Bronchial epithelial cell (primary cell): ENCODE results near the gene POLN. TPM values are rescaled to one million over a fixed set of nuclear protein-coding genes. Genes with fewer than 3 reads are reported as not detected.

Experiments used
- DNase-seq: peaks from one replicate; pipeline ENCODE4 v3.0.0-alpha.2; 2010; ENCODE audit warnings: low read depth
- FAIRE-seq: peaks from 2 replicates; lab custom pipeline; 2011; peaks lifted over from hg19 to GRCh38; lab: Jason Lieb, UNC
- H3K27me3 ChIP-seq: 2 replicates; pipeline ENCODE4 v1.5.1; 2011; ENCODE audit warnings: low read length; ENCODE audit not compliant: control insufficient read depth, insufficient read depth
- H3K36me3 ChIP-seq: 2 replicates; pipeline ENCODE4 v1.5.1; 2011; ENCODE audit warnings: low read length; ENCODE audit not compliant: control insufficient read depth, insufficient read depth
- H3K4me3 ChIP-seq: 2 replicates; pipeline ENCODE4 v1.5.1; 2011; ENCODE audit warnings: mild to moderate bottlenecking, low read depth, low read length, control low read depth
- CTCF ChIP-seq: IDR thresholded peaks from 2 replicates; pipeline ENCODE4 v1.5.1; 2011; ENCODE audit warnings: mild to moderate bottlenecking, moderate library complexity, low read length, control low read depth, inconsistent platforms; ENCODE audit not compliant: insufficient read depth, severe bottlenecking
- total RNA-seq: library from RNA; depleted of rRNA; stranded (reverse); fragments of >200 nt; gene quantifications from 2 replicates; pipeline ENCODE4 v1.2.1, GENCODE V29; 2014

Gene POLN
- total RNA-seq, 1 donor from 2014 or later = 1.6 TPM

DNA sequence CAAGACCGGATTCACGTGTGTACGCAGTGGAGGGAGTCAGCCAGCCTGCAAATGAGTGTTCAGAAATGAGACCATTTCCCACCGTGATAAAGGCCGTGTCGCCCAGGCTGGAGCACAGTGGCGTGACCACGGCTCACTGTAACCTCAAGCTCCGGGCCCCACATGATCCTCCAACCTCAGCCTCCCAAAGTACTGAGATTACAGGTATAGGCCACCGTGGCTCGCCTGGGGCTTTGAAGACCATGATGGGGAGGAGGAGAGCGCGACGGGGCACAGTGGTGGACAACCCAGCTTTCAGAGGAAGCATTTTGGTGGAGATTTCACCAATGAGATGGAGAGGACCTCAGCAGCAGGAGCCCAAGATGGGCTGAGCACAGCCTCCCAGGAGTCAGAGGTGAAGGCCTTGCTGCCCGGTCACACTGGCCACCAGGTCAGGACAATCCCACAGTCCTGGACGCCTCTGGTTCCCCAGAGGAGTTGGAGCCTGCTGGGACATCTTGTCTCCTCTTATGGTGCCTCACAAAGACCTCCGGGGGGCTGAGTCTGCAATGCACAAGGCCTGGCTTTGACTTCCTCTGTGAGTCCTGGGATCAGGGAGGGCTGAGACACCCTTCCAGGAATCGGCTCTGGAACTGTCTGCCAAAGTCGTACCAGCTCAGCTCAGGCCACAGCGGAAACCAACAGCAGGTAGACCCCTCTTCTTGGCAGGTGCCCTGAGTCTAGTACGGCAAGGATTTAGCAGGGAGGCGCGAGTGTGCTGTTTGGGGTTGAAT lies 42.4 kb upstream of the POLN start:
- DNase-seq = no peak
- no peaks in the 10 kb centered on the region for H3K36me3 ChIP-seq
- FAIRE-seq = no peak
- no peak for TF ChIP-seq CTCF
- peaks cover 2% of the 10 kb centered on the region for H3K27me3 ChIP-seq
- H3K4me3 ChIP-seq = no peak overlapping the region

DNA sequence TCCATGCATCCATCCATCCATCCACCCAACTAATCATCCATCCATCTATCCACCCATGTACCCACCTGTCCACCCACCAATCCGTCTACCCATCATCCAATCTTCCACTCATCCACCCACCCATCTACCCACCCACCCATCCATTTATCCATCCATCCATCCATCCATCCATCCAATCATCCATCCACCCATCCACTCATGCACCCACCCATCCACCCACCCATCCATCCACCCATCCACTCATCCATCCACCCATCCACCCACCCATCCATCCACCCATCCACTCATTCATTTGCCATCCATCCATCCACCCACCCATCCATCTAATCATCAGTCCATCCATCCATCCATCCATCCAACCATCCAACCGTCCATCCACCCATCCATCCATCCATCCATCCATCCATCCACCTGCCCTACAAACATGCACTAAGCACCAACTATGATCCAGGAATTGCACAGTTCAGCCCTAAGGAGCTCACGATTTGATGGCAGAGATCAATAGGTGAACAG lies 41.3 kb upstream of the POLN start:
- TF ChIP-seq CTCF = no peak
- peaks cover 2% of the 10 kb centered on the region for H3K27me3 ChIP-seq
- no peaks in the 10 kb centered on the region for H3K36me3 ChIP-seq
- no peak overlapping the region for H3K4me3 ChIP-seq
- no peak for DNase-seq
- peak; percentile 84 for FAIRE-seq

DNA sequence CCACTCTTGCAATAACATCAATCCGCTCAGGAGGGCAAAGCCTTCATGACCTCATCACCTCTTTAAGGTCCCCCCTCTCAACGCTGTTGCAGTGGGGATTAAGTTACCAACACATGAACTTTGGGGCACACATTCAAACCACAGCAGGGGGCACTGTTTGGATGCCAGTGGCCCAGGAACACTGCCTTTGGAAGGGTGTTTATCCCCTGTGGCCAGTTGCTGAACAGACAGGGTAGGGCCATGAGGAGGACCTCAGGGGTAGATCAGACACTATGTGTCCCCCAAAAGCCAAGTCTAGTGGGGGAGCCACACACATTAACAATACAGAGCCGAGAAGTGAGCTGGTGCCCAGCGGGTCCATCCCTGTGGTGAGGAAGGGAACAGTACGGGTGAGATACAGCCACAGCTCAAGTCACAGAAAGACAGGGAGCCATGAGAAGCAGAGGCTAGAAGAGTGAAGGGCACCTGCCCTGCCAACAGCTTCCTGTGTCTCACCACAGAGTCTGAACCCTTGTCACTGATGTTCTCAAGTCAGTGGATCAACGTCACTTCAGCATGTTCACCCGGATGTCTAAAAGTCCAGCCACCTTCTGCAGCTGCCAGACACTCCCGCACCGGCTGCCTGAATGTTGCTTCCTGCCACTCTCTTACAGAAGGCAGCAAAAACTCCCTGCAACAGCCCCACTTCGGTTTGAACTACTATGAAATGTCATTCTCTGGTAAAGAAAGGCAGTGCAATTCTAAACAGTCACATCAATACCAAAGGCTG lies 39.8 kb upstream of the POLN start:
- Histone ChIP-seq H3K4me3 (no peak overlapping the region), H3K27me3 (peaks cover 2% of the 10 kb centered on the region), H3K36me3 (no peaks in the 10 kb centered on the region)
- FAIRE-seq = no peak
- no peak for DNase-seq
- no peak for TF ChIP-seq CTCF

DNA sequence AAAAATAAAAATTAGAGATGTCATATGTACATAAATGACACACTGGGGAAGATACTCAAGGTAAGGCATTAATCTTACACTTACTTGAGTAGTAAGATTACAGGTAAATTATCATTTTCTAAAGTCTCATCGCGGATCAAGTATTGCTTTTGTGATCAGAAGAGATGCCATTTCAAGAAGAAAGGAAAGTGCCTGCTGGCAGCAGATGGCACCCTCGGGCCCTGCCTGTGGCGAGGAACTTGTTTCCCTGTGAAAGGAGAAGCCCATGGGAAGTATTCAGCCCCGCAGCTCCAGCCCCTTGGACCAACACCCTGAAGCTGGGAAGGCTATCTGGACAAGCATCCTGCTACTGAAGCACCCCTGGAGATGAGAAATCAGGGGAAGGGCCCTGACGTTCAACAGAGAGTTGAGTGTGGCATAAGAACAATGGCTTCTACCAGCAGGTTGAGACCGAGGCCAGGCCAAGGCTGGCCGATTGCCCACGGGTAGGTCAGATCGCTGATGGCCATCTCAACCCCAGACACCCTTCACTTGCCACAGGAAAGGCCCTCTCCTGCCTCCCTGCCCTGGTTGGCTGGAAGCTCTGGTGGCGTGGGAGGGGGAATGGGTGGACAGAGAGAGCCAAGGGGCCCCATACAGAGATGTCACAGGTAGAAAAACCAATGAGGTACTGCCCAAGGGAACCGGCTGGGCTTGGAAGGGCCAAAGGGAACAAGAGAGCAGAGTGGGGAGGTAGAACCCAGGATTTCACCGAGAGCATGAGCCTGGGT lies 38.8 kb upstream of the POLN start:
- Histone ChIP-seq H3K36me3 (no peaks in the 10 kb centered on the region), H3K4me3 (no peak overlapping the region), H3K27me3 (peaks cover 2% of the 10 kb centered on the region)
- peak; percentile 18 for TF ChIP-seq CTCF
- no peak for DNase-seq
- no peak for FAIRE-seq

DNA sequence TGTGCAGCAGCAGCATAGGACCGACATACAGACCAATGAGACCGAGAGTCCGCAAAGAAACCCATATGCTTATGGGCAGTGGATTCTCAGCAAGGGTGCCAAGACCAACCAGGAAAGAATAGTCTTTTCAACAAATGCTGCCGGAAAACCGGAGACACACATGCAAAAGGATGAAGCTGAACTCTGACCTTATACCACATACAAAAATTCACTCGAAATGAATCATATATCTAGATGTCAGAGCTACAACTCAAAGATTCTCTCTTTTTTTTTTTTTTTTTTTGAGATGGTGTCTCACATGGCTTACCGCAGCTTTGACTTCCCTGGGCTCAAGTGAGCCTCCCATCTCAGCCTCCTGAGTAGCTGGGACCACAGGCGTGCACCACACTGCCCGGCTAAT lies 36.0 kb upstream of the POLN start:
- DNase-seq (no peak), FAIRE-seq (no peak)
- no peak for TF ChIP-seq CTCF
- Histone ChIP-seq H3K27me3 (no peaks in the 10 kb centered on the region), H3K4me3 (no peak overlapping the region), H3K36me3 (no peaks in the 10 kb centered on the region)
